ENCODE results near the gene ARID3C. TPM values are rescaled to one million over a fixed set of nuclear protein-coding genes. Genes with fewer than 3 reads are reported as not detected.

The ARID3C gene
- total and polyA plus RNA-seq, 9 donors = 0.07 to 0.15 (median 0.12) TPM; not detected in 4

- H3K27me3 ChIP-seq (ENCODE audit: control insufficient read depth, insufficient read depth, low read length) = no peaks in the 10 kb centered on the region
- H3K27ac ChIP-seq (ENCODE audit: low read length) = peak overlapping the region; percentile 94
- peaks cover 44% of the 10 kb centered on the region for H3K36me3 ChIP-seq (ENCODE audit: control insufficient read depth, insufficient read depth, low read length)
- DNase-seq = peak; percentile 63
- WGBS (ENCODE audit: insufficient coverage) = 12% methylated on average over 4 of the region's 5 CpGs
- H3K4me1 ChIP-seq (ENCODE audit: control insufficient read depth, insufficient read depth, low read length) = peaks cover 58% of the 10 kb centered on the region
- no peaks in the 10 kb centered on the region for H3K9me3 ChIP-seq (replicated peaks; ENCODE audit: control insufficient read depth, low read depth, low read length)
- peak overlapping the region; percentile 52 for H3K4me3 ChIP-seq (ENCODE audit: low read length)
Observed at GRCh38 chr9:34652602-34653000, 23.7 kb upstream of the ARID3C start.

- DNase-seq = peak; percentile 98
- Histone ChIP-seq H3K4me1 (ENCODE audit: control insufficient read depth, insufficient read depth, low read length) (peaks cover 63% of the 10 kb centered on the region), H3K4me3 (ENCODE audit: low read length) (peak within 1 kb of the TSS; percentile 52), H3K27ac (ENCODE audit: low read length) (peak within 1 kb of the TSS; percentile 94), H3K36me3 (ENCODE audit: control insufficient read depth, insufficient read depth, low read length) (peaks cover 38% of the 10 kb centered on the region), H3K9me3 (replicated peaks; ENCODE audit: control insufficient read depth, low read depth, low read length) (no peaks in the 10 kb centered on the region), H3K27me3 (ENCODE audit: control insufficient read depth, insufficient read depth, low read length) (no peaks in the 10 kb centered on the region)
- 0% methylated on average over 14 of the region's 24 CpGs for WGBS (ENCODE audit: insufficient coverage)
Observed at GRCh38 chr9:34651876-34652601, 23.2 kb upstream of the ARID3C start, which contains the start of gene IL11RA. IL11RA (plus strand) TSS chr9:34652185; CDS start chr9:34655218, 3,033 bp downstream.

DNA sequence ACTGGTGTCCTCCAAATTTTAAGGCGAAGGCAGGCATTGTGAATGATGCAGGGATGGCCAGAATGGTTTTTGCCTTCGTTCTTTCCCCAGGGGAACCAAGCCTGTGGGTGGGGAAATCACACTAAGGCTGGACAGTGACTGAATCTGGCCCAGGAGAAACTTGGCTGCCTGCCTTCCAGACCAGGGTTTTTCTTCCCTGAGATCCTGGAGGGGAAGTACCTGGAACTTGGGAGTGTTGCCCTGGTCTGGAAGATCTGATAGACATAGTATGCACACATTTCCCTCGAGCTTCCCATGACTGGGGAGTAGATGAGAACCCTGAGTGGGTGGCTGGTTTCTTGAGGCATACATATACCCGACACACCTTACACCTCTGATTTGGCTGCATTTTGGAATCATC is 22.5 kb upstream of the ARID3C start:
- Histone ChIP-seq H3K27ac (ENCODE audit: low read length) (peak overlapping the region; percentile 94), H3K4me3 (ENCODE audit: low read length) (peak overlapping the region; percentile 52), H3K4me1 (ENCODE audit: control insufficient read depth, insufficient read depth, low read length) (peaks cover 66% of the 10 kb centered on the region), H3K36me3 (ENCODE audit: control insufficient read depth, insufficient read depth, low read length) (peaks cover 32% of the 10 kb centered on the region), H3K9me3 (replicated peaks; ENCODE audit: control insufficient read depth, low read depth, low read length) (no peaks in the 10 kb centered on the region), H3K27me3 (ENCODE audit: control insufficient read depth, insufficient read depth, low read length) (no peaks in the 10 kb centered on the region)
- 25% methylated on average over 2 of the region's 4 CpGs for WGBS (ENCODE audit: insufficient coverage)
- peak; percentile 63 for DNase-seq

DNA sequence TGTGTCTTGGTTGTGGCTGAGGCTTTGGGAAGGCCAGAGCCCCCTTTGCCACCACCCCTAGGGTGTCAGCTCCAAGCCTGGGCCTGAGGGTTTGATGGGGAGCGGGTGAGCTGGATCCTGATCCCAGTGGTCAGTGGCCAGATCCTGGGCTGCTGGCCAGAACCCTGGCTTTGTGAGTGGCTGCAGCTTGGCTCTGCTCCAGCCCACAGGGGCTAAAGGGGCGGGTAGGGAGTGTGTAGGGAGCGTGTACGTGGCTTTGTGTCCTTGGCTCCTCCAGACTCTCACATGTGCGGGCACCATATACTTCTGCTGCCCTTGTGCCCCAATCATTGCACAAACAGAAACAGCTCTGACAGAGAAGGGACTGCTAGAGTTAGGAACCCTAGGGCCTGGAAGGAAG is 21.9 kb upstream of the ARID3C start:
- no peaks in the 10 kb centered on the region for H3K9me3 ChIP-seq (replicated peaks; ENCODE audit: control insufficient read depth, low read depth, low read length)
- WGBS (ENCODE audit: insufficient coverage) = 80% methylated on average over 1 of the region's 5 CpGs
- peaks cover 70% of the 10 kb centered on the region for H3K4me1 ChIP-seq (ENCODE audit: control insufficient read depth, insufficient read depth, low read length)
- H3K4me3 ChIP-seq (ENCODE audit: low read length) = no peak overlapping the region
- no peak for DNase-seq
- peaks cover 29% of the 10 kb centered on the region for H3K36me3 ChIP-seq (ENCODE audit: control insufficient read depth, insufficient read depth, low read length)
- no peak overlapping the region for H3K27ac ChIP-seq (ENCODE audit: low read length)
- H3K27me3 ChIP-seq (ENCODE audit: control insufficient read depth, insufficient read depth, low read length) = no peaks in the 10 kb centered on the region

DNA sequence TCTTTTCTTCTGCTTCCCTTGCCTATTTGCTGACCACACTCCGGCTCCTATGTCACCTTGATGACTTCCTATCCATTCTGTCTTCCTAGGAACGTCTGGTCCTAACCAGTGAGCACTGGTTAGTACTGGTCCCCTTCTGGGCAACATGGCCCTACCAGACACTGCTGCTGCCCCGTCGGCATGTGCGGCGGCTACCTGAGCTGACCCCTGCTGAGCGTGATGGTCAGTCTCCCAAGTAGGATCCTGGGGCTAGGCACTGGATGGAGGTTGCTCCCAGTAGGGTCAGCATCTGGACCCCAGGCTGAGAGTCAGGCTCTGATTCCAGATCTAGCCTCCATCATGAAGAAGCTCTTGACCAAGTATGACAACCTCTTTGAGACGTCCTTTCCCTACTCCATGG is 19.8 kb upstream of the ARID3C start:
- H3K27me3 ChIP-seq (ENCODE audit: control insufficient read depth, insufficient read depth, low read length) = no peaks in the 10 kb centered on the region
- no peak overlapping the region for H3K27ac ChIP-seq (ENCODE audit: low read length)
- H3K4me1 ChIP-seq (ENCODE audit: control insufficient read depth, insufficient read depth, low read length) = peaks cover 49% of the 10 kb centered on the region
- peaks cover 26% of the 10 kb centered on the region for H3K36me3 ChIP-seq (ENCODE audit: control insufficient read depth, insufficient read depth, low read length)
- H3K4me3 ChIP-seq (ENCODE audit: low read length) = no peak overlapping the region
- 87% methylated on average over 8 of the region's 8 CpGs for WGBS (ENCODE audit: insufficient coverage)
- no peaks in the 10 kb centered on the region for H3K9me3 ChIP-seq (replicated peaks; ENCODE audit: control insufficient read depth, low read depth, low read length)
- DNase-seq = no peak

DNA sequence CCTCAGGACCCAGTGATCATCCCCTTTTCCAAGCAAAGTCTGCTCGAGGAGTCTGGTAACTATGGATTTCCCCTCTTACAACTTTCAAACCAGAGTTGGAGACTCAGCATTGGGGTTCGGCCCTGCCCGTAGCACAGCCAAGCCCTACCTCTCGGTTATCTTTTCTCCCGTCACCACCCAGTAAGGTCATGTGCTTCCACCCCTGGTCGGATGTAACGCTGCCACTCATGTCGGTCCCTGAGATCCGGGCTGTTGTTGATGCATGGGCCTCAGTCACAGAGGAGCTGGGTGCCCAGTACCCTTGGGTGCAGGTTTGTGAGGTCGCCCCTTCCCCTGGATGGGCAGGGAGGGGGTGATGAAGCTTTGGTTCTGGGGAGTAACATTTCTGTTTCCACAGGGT is 18.8 kb upstream of the ARID3C start:
- 79% methylated on average over 8 of the region's 10 CpGs for WGBS (ENCODE audit: insufficient coverage)
- no peaks in the 10 kb centered on the region for H3K9me3 ChIP-seq (replicated peaks; ENCODE audit: control insufficient read depth, low read depth, low read length)
- H3K36me3 ChIP-seq (ENCODE audit: control insufficient read depth, insufficient read depth, low read length) = peaks cover 26% of the 10 kb centered on the region
- no peak for DNase-seq
- H3K4me1 ChIP-seq (ENCODE audit: control insufficient read depth, insufficient read depth, low read length) = peaks cover 39% of the 10 kb centered on the region
- no peaks in the 10 kb centered on the region for H3K27me3 ChIP-seq (ENCODE audit: control insufficient read depth, insufficient read depth, low read length)
- H3K27ac ChIP-seq (ENCODE audit: low read length) = no peak overlapping the region
- H3K4me3 ChIP-seq (ENCODE audit: low read length) = peak overlapping the region; percentile 84

DNA sequence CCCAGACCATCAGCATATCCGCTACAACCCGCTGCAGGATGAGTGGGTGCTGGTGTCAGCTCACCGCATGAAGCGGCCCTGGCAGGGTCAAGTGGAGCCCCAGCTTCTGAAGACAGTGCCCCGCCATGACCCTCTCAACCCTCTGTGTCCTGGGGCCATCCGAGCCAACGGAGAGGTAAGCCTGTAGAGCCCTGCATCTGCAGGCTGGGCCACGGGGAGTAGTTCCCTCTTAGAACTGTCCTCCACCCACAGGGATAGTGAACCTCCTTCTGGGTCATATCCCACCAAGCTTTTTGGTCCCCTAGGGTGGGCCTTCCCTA is 18.2 kb upstream of the ARID3C start:
- peak overlapping the region; percentile 94 for H3K27ac ChIP-seq (ENCODE audit: low read length)
- H3K4me1 ChIP-seq (ENCODE audit: control insufficient read depth, insufficient read depth, low read length) = peaks cover 33% of the 10 kb centered on the region
- peaks cover 26% of the 10 kb centered on the region for H3K36me3 ChIP-seq (ENCODE audit: control insufficient read depth, insufficient read depth, low read length)
- DNase-seq = no peak
- H3K9me3 ChIP-seq (replicated peaks; ENCODE audit: control insufficient read depth, low read depth, low read length) = no peaks in the 10 kb centered on the region
- no peaks in the 10 kb centered on the region for H3K27me3 ChIP-seq (ENCODE audit: control insufficient read depth, insufficient read depth, low read length)
- peak overlapping the region; percentile 84 for H3K4me3 ChIP-seq (ENCODE audit: low read length)
- WGBS (ENCODE audit: insufficient coverage) = 4% methylated on average over 6 of the region's 8 CpGs

GRCh38 chr9:34646211-34647083 is 17.6 kb upstream of the ARID3C start, which contains the start of gene GALT:
GALT (plus strand) TSS chr9:34646675; CDS start chr9:34646705, 30 bp downstream.
- peak within 1 kb of the TSS; percentile 94 for H3K27ac ChIP-seq (ENCODE audit: low read length)
- H3K36me3 ChIP-seq (ENCODE audit: control insufficient read depth, insufficient read depth, low read length) = peaks cover 26% of the 10 kb centered on the region
- peak within 1 kb of the TSS; percentile 84 for H3K4me3 ChIP-seq (ENCODE audit: low read length)
- peaks cover 28% of the 10 kb centered on the region for H3K4me1 ChIP-seq (ENCODE audit: control insufficient read depth, insufficient read depth, low read length)
- H3K27me3 ChIP-seq (ENCODE audit: control insufficient read depth, insufficient read depth, low read length) = no peaks in the 10 kb centered on the region
- no peaks in the 10 kb centered on the region for H3K9me3 ChIP-seq (replicated peaks; ENCODE audit: control insufficient read depth, low read depth, low read length)
- WGBS (ENCODE audit: insufficient coverage) = 2% methylated on average over 37 of the region's 43 CpGs
- DNase-seq = peak; percentile 94

GRCh38 chr9:34644766-34645314 is 16.0 kb upstream of the ARID3C start:
- Histone ChIP-seq H3K27me3 (ENCODE audit: control insufficient read depth, insufficient read depth, low read length) (no peaks in the 10 kb centered on the region), H3K4me1 (ENCODE audit: control insufficient read depth, insufficient read depth, low read length) (peaks cover 20% of the 10 kb centered on the region), H3K27ac (ENCODE audit: low read length) (no peak overlapping the region), H3K36me3 (ENCODE audit: control insufficient read depth, insufficient read depth, low read length) (peaks cover 22% of the 10 kb centered on the region), H3K9me3 (replicated peaks; ENCODE audit: control insufficient read depth, low read depth, low read length) (no peaks in the 10 kb centered on the region), H3K4me3 (ENCODE audit: low read length) (no peak overlapping the region)
- no peak for DNase-seq

GRCh38 chr9:34642679-34643078 is 13.8 kb upstream of the ARID3C start:
- Histone ChIP-seq H3K36me3 (ENCODE audit: control insufficient read depth, insufficient read depth, low read length) (no peaks in the 10 kb centered on the region), H3K27me3 (ENCODE audit: control insufficient read depth, insufficient read depth, low read length) (no peaks in the 10 kb centered on the region), H3K27ac (ENCODE audit: low read length) (no peak overlapping the region), H3K9me3 (replicated peaks; ENCODE audit: control insufficient read depth, low read depth, low read length) (no peaks in the 10 kb centered on the region), H3K4me1 (ENCODE audit: control insufficient read depth, insufficient read depth, low read length) (peaks cover 20% of the 10 kb centered on the region), H3K4me3 (ENCODE audit: low read length) (no peak overlapping the region)
- WGBS (ENCODE audit: insufficient coverage) = no CpG with 5 or more reads among the region's 1 CpG
- no peak for DNase-seq
